Naive thymus-derived CD4-positive, alpha-beta T cell (primary cell): ENCODE measurements around the gene IQGAP2. TPM values are rescaled to one million over a fixed set of nuclear protein-coding genes. Genes with fewer than 3 reads are reported as not detected.

Source experiments
- ATAC-seq: fragments of 150-1000 bp; cut with Tn5 transposase; 2 replicates; pipeline ENCODE4 v1.10.0; 2021; ENCODE audit warnings: mild to moderate bottlenecking, moderate library complexity
- CTCF ChIA-PET: fragments of 350-600 bp; sonication (Branson Sonifier 250); formaldehyde crosslinking; loops from one replicate; lab custom pipeline; 2021; ENCODE audit warnings: antibody characterized with exemption; lab: Charles Lee
- POLR2A ChIA-PET: fragments of 350-600 bp; sonication (Branson Sonifier 250); formaldehyde crosslinking; loops from one replicate; lab custom pipeline; 2021; ENCODE audit warnings: antibody characterized with exemption, inconsistent platforms; lab: Charles Lee
- DNase-seq, 9 donors: peaks; one replicate each; pipeline versions ENCODE4 v3.0.0 to v3.0.0-alpha.2; 2020 to 2022; ENCODE audit warnings: mixed read lengths in 1 of 9
- H3K27ac ChIP-seq: one replicate; pipeline ENCODE4 v1.7.0; 2013; ENCODE audit warnings: mild to moderate bottlenecking, low read depth, low read length, moderate library complexity
- H3K27me3 ChIP-seq, 2 donors: one replicate each; pipeline ENCODE4 v1.7.0; 2013; ENCODE audit warnings: low read length in 2 of 2, mild to moderate bottlenecking in 2 of 2, moderate library complexity in 2 of 2; ENCODE audit not compliant: control insufficient read depth in 2 of 2, insufficient read depth in 2 of 2
- H3K36me3 ChIP-seq, 3 experiments: 1 replicate in 2 of 3; 2 replicates in 1 of 3; pipeline ENCODE4 v1.7.0; 2013; ENCODE audit warnings: low read length in 3 of 3, mild to moderate bottlenecking in 3 of 3, moderate library complexity in 1 of 3; ENCODE audit not compliant: insufficient read depth in 3 of 3, control insufficient read depth in 2 of 3
- H3K4me1 ChIP-seq, 2 donors: one replicate each; pipeline ENCODE4 v1.7.0; 2013; ENCODE audit warnings: low read length in 2 of 2, mild to moderate bottlenecking in 2 of 2, moderate library complexity in 1 of 2; ENCODE audit not compliant: control insufficient read depth in 2 of 2, insufficient read depth in 2 of 2
- H3K4me3 ChIP-seq: 2 replicates; pipeline ENCODE4 v1.7.0; 2013; ENCODE audit warnings: mild to moderate bottlenecking, low read length
- H3K9me3 ChIP-seq, 3 experiments: 1 replicate in 2 of 3; 2 replicates in 1 of 3; pipeline ENCODE4 v1.7.0; 2013; ENCODE audit warnings: low read length in 3 of 3; ENCODE audit not compliant: control insufficient read depth in 2 of 3
- H3K27ac Mint-ChIP-seq, 9 donors: one replicate each; pipeline ENCODE4 v1.8.0; 2020 to 2022; ENCODE audit warnings: mixed read lengths in 9 of 9, mild to moderate bottlenecking in 8 of 9, moderate library complexity in 5 of 9, inconsistent platforms in 2 of 9
- H3K27me3 Mint-ChIP-seq, 5 donors: one replicate each; pipeline ENCODE4 v1.8.0; 2021 to 2022; ENCODE audit warnings: mixed read lengths in 5 of 5, mild to moderate bottlenecking in 1 of 5
- H3K36me3 Mint-ChIP-seq, 5 donors: one replicate each; pipeline ENCODE4 v1.8.0; 2020 to 2022; ENCODE audit warnings: mixed read lengths in 5 of 5, mild to moderate bottlenecking in 3 of 5, inconsistent platforms in 1 of 5
- H3K4me1 Mint-ChIP-seq, 7 donors: one replicate each; pipeline ENCODE4 v1.8.0; 2020 to 2022; ENCODE audit warnings: mixed read lengths in 7 of 7, mild to moderate bottlenecking in 3 of 7, inconsistent platforms in 1 of 7
- H3K4me3 Mint-ChIP-seq, 10 donors: one replicate each; pipeline ENCODE4 v1.8.0; 2020 to 2022; ENCODE audit warnings: mild to moderate bottlenecking in 10 of 10, mixed read lengths in 10 of 10, moderate library complexity in 6 of 10, inconsistent platforms in 2 of 10
- H3K9me3 Mint-ChIP-seq, 11 donors: one replicate each; pipeline ENCODE4 v1.8.0; 2020 to 2022; ENCODE audit warnings: mixed read lengths in 11 of 11, mild to moderate bottlenecking in 4 of 11, inconsistent platforms in 1 of 11, moderate library complexity in 1 of 11
- intact Hi-C, 2 donors: fragments of 100-400 bp; cut with micrococcal nuclease; formaldehyde crosslinking; loops; one replicate each; pipeline ENCODE4 v1.15.1; 2023
- polyA plus RNA-seq, 2 donors: library from polyadenylated mRNA; unstranded; fragments of 300-500 nt; fragmentation: Illumina TruSeq; gene quantifications; one replicate each; pipeline ENCODE4 v1.2.3, GENCODE V29; 2021
- total RNA-seq, 6 experiments: library from RNA in 5 of 6; stranded (reverse) in 5 of 6; gene quantifications; 1 replicate in 5 of 6; 2 replicates in 1 of 6; pipeline ENCODE4 v1.2.3 and lab custom pipeline; 2021 to 2026

Gene IQGAP2
- total and polyA plus RNA-seq, 7 experiments from 2014 or later = 19.0 to 114 (median 86.3) TPM

DNA sequence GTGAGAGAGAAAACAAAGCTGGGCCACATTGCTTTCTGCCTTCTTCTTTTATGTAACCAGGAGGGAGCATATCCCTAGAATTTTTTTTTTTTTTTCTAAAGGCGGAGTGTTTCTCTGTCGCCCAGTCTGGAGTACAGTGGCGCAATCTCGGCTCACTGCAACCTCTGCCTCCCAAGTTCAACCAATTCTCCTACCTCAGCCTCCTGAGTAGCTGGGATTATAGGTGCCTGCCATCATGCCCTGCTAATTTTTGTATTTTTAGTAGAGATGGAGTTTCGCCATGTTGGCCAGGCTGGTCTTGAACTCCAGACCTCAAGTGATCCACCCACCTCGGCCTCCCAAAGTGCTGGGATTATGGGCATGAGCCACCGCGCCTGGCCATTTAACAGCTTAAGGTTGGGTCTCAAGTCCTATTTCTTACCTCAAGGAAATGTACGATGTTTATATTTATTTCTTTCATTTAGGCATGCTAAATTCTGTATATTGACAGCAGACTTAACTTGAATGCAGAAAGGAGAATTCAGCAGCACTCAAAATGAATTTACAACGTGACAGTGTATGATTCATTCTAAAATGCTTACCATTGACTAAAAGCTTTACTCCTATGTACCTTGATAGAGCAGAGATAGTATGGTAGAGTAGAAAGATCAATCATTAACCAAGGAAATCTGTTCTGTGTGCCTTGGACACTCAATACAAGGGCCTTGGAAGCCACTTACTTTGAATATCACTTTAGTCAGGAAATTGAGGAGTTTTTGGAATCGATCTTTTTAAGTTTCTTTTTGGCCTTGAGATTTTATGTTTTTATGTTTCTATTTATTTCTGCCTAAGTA, 119.2 kb downstream of the IQGAP2 start:
- ChIA-PET POLR2A (no interaction called here), CTCF (interaction anchor here (0.7 kb wide), 1 partner anchor 59 kb away, joined by 3 read pairs; no protein-coding TSS in a partner anchor)
- Histone ChIP-seq H3K27me3 (no peaks in the 10 kb centered on the region), H3K4me3 (no peak overlapping the region), H3K9me3 (no peaks in the 10 kb centered on the region), H3K27ac (no peak overlapping the region), H3K36me3 (no peaks in the 10 kb centered on the region), H3K4me1 (peaks cover 6 to 17% of the 10 kb centered on the region in 2 donors)
- intact Hi-C loops = loop anchor here (5.0 kb wide), 2 partner anchors 50 to 860 kb away; no protein-coding TSS in a partner anchor
- Mint-ChIP-seq H3K27me3 (no peaks in the 10 kb centered on the region), H3K36me3 (peaks cover 0 to 19% (median 14%) of the 10 kb centered on the region in 5 donors), H3K9me3 (peaks cover 0 to 6% (median 3%) of the 10 kb centered on the region in 11 donors), H3K27ac (peak overlapping the region in 2 of 9 donors; percentile 28 to 64), H3K4me3 (peak overlapping the region in 1 of 10 donors; percentile 17), H3K4me1 (peaks cover 45 to 75% (median 64%) of the 10 kb centered on the region in 7 donors)
- no peak for DNase-seq
- ATAC-seq = no peak

DNA sequence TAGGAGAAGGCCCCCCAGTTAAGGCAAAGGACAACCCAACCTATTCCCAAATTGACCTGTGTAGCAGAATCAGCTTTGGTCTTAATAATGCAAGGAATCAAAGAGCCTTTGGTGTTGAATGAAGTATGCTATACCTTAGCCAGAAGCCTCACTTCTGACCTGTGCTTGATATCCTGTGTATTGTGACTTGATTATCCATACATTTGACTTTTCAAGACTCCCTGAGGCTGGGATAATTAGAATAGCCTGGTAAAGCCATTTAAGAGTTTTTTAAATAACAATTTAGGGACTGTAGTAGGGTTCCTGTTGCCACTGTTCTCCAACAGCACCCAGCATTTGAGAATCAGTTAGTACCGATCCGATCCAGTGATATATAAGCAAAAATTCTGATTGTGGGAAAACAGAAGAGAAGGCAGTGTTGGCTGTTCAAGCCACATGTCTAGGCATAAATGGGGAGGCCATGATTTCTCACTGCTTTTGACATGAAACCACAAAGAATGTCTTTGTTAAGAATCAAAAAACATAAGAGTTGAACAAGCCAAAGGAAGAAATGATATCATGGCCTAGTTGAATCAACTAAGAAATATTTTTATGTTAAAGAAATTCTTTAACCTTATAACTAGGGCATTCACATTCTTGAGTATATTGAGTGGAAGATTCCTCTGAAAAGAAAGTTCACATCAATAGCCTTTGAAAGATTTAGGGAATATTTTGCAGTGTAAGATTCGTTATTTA, 121.2 kb downstream of the IQGAP2 start:
- POLR2A ChIA-PET = interaction anchor here (0.7 kb wide), 1 partner anchor 1172 kb away, joined by 3 read pairs; no protein-coding TSS in a partner anchor
- ATAC-seq (no peak), DNase-seq (no peak)
- peaks cover 11 to 20% of the 10 kb centered on the region in 2 donors for H3K4me1 ChIP-seq
- H3K36me3 ChIP-seq = no peaks in the 10 kb centered on the region
- H3K36me3 Mint-ChIP-seq = peaks cover 0 to 15% (median 6%) of the 10 kb centered on the region in 5 donors
- intact Hi-C loops = loop anchor here (5.0 kb wide), 2 partner anchors 52 to 862 kb away; no protein-coding TSS in a partner anchor
- peaks cover 45 to 82% (median 78%) of the 10 kb centered on the region in 7 donors for H3K4me1 Mint-ChIP-seq
- H3K9me3 ChIP-seq = no peaks in the 10 kb centered on the region
- H3K27me3 ChIP-seq = no peaks in the 10 kb centered on the region
- no peaks in the 10 kb centered on the region for H3K27me3 Mint-ChIP-seq
- peaks cover 0 to 5% (median 0%) of the 10 kb centered on the region in 11 donors for H3K9me3 Mint-ChIP-seq
- peak overlapping the region in 1 of 9 donors; percentile 6 for H3K27ac Mint-ChIP-seq
- CTCF ChIA-PET = no interaction called here
- H3K27ac ChIP-seq = no peak overlapping the region
- no peak overlapping the region for H3K4me3 ChIP-seq
- no peak overlapping the region for H3K4me3 Mint-ChIP-seq

DNA sequence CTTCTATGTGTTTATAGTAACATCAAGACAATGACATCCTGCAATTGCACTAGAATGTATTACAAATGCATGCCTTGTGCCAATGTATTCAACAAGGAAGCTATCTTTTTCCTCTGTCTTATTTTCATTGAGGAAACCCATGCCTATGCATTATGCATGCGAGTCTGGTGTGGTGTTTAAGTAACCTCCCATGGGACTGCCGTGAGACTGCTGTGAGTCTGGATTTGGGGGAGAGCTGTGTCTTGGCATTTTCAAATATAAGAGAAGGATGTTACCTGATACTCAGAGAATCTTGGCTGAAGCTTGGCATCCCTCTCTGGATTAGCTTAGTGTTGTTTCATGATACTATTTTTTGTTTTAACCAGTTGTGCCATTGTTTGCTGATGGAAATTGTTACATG, 121.8 kb downstream of the IQGAP2 start:
- intact Hi-C loops = loop anchor here (5.0 kb wide), 2 partner anchors 53 to 863 kb away; no protein-coding TSS in a partner anchor
- POLR2A ChIA-PET = interaction anchor here (0.7 kb wide), 1 partner anchor 1173 kb away, joined by 3 read pairs; no protein-coding TSS in a partner anchor
- peaks cover 0 to 5% (median 0%) of the 10 kb centered on the region in 11 donors for H3K9me3 Mint-ChIP-seq
- CTCF ChIA-PET = no interaction called here
- peaks cover 0 to 15% (median 6%) of the 10 kb centered on the region in 5 donors for H3K36me3 Mint-ChIP-seq
- ATAC-seq = no peak
- no peak for DNase-seq
- H3K27ac Mint-ChIP-seq = peak overlapping the region in 2 of 9 donors; percentile 21 to 27
- Histone ChIP-seq H3K4me3 (no peak overlapping the region), H3K4me1 (peaks cover 11 to 20% of the 10 kb centered on the region in 2 donors), H3K36me3 (no peaks in the 10 kb centered on the region), H3K27me3 (no peaks in the 10 kb centered on the region), H3K27ac (no peak overlapping the region), H3K9me3 (no peaks in the 10 kb centered on the region)
- no peaks in the 10 kb centered on the region for H3K27me3 Mint-ChIP-seq
- H3K4me3 Mint-ChIP-seq = no peak overlapping the region
- peaks cover 45 to 86% (median 78%) of the 10 kb centered on the region in 7 donors for H3K4me1 Mint-ChIP-seq

DNA sequence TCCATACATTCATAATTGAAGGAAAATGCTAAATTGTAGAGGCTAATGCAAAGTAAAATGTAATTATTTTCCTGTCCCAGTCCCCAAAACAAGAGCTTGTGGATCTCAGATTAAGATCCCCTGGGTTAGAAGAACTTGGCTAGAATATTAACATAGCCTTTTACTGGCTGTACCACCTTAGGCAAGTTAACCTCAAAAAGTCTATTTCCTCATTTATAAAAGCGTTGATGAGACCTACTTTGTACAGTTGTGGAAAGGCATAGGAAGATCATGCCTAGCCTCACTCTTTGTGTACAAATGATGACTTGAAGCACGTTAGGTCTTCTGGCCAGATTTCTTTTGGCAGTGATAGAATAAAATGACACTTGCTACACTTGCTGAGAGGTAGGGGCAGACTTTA, 122.9 kb downstream of the IQGAP2 start:
- Mint-ChIP-seq H3K9me3 (peaks cover 0 to 5% (median 0%) of the 10 kb centered on the region in 11 donors), H3K4me3 (peak overlapping the region in 1 of 10 donors; percentile 2), H3K27me3 (no peaks in the 10 kb centered on the region), H3K27ac (peak overlapping the region in 1 of 9 donors; percentile 26), H3K36me3 (peaks cover 0 to 15% (median 6%) of the 10 kb centered on the region in 5 donors), H3K4me1 (peaks cover 46 to 92% (median 83%) of the 10 kb centered on the region in 7 donors)
- intact Hi-C loops = loop anchor here in 1 of 2 donors (2.0 kb wide), 1 partner anchor 13 kb away; no protein-coding TSS in a partner anchor
- H3K4me1 ChIP-seq = peaks cover 11 to 18% of the 10 kb centered on the region in 2 donors
- no peaks in the 10 kb centered on the region for H3K9me3 ChIP-seq
- H3K27ac ChIP-seq = no peak overlapping the region
- no peak for ATAC-seq
- no peaks in the 10 kb centered on the region for H3K36me3 ChIP-seq
- DNase-seq = no peak
- ChIA-PET POLR2A (no interaction called here), CTCF (no interaction called here)
- no peak overlapping the region for H3K4me3 ChIP-seq
- H3K27me3 ChIP-seq = no peaks in the 10 kb centered on the region

DNA sequence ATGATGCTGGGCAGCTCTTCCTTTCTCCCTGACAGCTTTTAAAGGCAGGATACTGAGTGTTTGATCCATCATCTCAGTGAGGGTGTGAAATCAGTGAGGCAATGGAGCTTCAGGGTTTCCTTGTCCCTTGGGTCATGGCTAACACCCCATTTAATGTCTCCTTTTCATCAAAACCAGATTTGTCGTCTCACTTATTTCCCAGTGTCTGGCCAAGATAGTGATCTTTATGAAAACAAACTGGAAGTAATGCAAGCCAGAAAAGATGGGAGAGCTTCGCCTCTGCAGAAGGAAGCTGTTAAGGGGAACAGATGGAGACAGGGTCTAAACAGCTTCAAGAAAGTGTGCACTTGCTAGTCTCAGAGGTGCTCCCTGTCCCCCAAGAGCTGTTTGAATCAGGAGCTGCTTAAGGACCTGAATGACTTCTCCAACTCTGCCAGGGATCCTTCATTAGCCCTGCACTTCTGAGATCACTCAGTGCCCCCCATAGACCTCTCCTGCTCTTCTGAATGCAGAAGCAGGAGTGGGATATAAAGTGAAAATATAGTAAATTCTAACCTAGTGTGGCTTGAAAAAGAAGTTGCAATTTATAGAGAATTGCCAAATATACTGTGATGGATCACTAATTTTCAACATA, 124.0 kb downstream of the IQGAP2 start:
- CTCF ChIA-PET = interaction anchor here (1.0 kb wide), 1 partner anchor 123 kb away, joined by 3 read pairs; no protein-coding TSS in a partner anchor
- peaks cover 40 to 90% (median 76%) of the 10 kb centered on the region in 7 donors for H3K4me1 Mint-ChIP-seq
- peaks cover 0 to 5% (median 0%) of the 10 kb centered on the region in 11 donors for H3K9me3 Mint-ChIP-seq
- H3K27ac Mint-ChIP-seq = peak overlapping the region in 2 of 9 donors; percentile 16 to 26
- H3K27me3 Mint-ChIP-seq = no peaks in the 10 kb centered on the region
- Histone ChIP-seq H3K9me3 (no peaks in the 10 kb centered on the region), H3K4me1 (peaks cover 11 to 18% of the 10 kb centered on the region in 2 donors), H3K27me3 (no peaks in the 10 kb centered on the region), H3K4me3 (no peak overlapping the region), H3K27ac (no peak overlapping the region), H3K36me3 (no peaks in the 10 kb centered on the region)
- ATAC-seq (no peak), DNase-seq (no peak)
- POLR2A ChIA-PET = no interaction called here
- peaks cover 0 to 19% (median 5%) of the 10 kb centered on the region in 5 donors for H3K36me3 Mint-ChIP-seq
- H3K4me3 Mint-ChIP-seq = no peak overlapping the region
- intact Hi-C loops = loop anchor here in 1 of 2 donors (2.0 kb wide), 1 partner anchor 14 kb away; no protein-coding TSS in a partner anchor
